Activated CD8-positive, alpha-beta T cell treated with anti-CD3 and anti-CD28 coated beads for 36 hours (primary cell): ENCODE results near the gene MOV10. TPM values are rescaled to one million over a fixed set of nuclear protein-coding genes. Genes with fewer than 3 reads are reported as not detected.
A peak's percentile ranks its signal among the peaks of the same experiment; 100 is the strongest.
"Not testable (repeated sequence)": the region's sequence is repeated elsewhere in the genome, so short reads cannot be mapped to it uniquely, and the experiment has no call there.

ENCODE experiments used
- ATAC-seq: fragments of 200-7000 bp; cut with Tn5 transposase; one replicate; pipeline ENCODE4 v1.10.0; 2021; ENCODE audit warnings: mild to moderate bottlenecking, moderate library complexity
- CTCF ChIA-PET: fragments of 350-600 bp; sonication (Branson Sonifier 250); formaldehyde crosslinking; loops from one replicate; lab custom pipeline; 2021; ENCODE audit warnings: antibody characterized with exemption; lab: Charles Lee
- POLR2A ChIA-PET: fragments of 350-600 bp; sonication (Branson Sonifier 250); formaldehyde crosslinking; loops from one replicate; lab custom pipeline; 2021; ENCODE audit warnings: antibody characterized with exemption; lab: Charles Lee
- DNase-seq: peaks from one replicate; pipeline ENCODE4 v3.0.0-alpha.2; 2020
- H3K27ac Mint-ChIP-seq: one replicate; pipeline ENCODE4 v1.8.0; 2021; ENCODE audit warnings: mild to moderate bottlenecking, mixed read lengths
- H3K27me3 Mint-ChIP-seq: one replicate; pipeline ENCODE4 v1.8.0; 2021; ENCODE audit warnings: mixed read lengths
- H3K36me3 Mint-ChIP-seq: one replicate; pipeline ENCODE4 v1.8.0; 2021; ENCODE audit warnings: low read depth, mixed read lengths
- H3K4me1 Mint-ChIP-seq: one replicate; pipeline ENCODE4 v1.8.0; 2021; ENCODE audit warnings: low read depth, mixed read lengths
- H3K4me3 Mint-ChIP-seq: one replicate; pipeline ENCODE4 v1.8.0; 2021; ENCODE audit warnings: mild to moderate bottlenecking, moderate library complexity, mixed read lengths
- H3K9me3 Mint-ChIP-seq: one replicate; pipeline ENCODE4 v1.8.0; 2021; ENCODE audit warnings: mixed read lengths
- intact Hi-C: fragments of 100-400 bp; cut with micrococcal nuclease; formaldehyde crosslinking; loops from one replicate; pipeline ENCODE4 v1.10.0; 2022
- total RNA-seq, 2 experiments: library from RNA; stranded (reverse); gene quantifications; one replicate each; pipeline ENCODE4 v1.2.3, GENCODE V29; 2021
- TF ChIP-seq, protein P1 (sequence below): fragments of 200-600 bp; IDR thresholded peaks from one replicate; pipeline ENCODE4 v1.8.0; 2022; ENCODE audit warnings: antibody characterized with exemption, mild to moderate bottlenecking

The MOV10 gene
- total RNA-seq, 2 experiments from 2014 or later, result 77.2 to 78.5 TPM

DNA sequence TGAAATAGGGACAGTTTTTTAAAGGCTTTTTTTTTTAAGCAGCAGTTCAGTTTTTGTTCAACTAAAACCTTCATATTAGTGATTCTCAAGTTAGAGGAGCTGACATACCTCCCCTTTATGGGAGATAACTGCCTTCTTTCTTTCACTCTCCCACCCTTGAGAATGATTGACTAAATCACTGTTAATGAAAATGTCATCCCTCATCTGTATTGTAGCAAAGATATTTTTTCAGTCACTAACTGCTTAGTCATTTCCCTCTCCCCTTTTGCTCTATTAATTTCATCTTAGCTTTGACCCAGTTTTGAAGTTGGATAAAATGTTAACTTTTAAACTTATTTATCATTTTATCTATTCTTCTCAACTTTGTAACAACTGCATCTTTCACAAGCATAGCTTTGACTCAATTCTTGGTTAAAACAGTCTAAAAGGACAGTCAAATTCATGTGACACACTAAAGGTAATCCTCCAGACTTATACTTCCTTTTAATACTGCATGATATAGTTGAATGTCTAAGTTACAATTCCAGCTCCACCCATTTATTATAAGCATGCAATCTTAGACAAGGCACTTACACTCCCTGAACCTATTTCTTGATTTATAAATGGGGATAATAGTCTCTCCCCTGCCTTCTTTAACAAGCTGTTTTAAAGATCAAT lies 37.7 kb upstream of the MOV10 start:
- CTCF ChIA-PET, result interaction anchor here (1.0 to 2.1 kb wide), 6 partner anchors 33 to 135 kb away, joined by 3 to 7 read pairs (median 4); partner anchors contain the start of gene MOV10
- TF ChIP-seq, protein P1, sequence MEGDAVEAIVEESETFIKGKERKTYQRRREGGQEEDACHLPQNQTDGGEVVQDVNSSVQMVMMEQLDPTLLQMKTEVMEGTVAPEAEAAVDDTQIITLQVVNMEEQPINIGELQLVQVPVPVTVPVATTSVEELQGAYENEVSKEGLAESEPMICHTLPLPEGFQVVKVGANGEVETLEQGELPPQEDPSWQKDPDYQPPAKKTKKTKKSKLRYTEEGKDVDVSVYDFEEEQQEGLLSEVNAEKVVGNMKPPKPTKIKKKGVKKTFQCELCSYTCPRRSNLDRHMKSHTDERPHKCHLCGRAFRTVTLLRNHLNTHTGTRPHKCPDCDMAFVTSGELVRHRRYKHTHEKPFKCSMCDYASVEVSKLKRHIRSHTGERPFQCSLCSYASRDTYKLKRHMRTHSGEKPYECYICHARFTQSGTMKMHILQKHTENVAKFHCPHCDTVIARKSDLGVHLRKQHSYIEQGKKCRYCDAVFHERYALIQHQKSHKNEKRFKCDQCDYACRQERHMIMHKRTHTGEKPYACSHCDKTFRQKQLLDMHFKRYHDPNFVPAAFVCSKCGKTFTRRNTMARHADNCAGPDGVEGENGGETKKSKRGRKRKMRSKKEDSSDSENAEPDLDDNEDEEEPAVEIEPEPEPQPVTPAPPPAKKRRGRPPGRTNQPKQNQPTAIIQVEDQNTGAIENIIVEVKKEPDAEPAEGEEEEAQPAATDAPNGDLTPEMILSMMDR, result no peak
- POLR2A ChIA-PET, result interaction anchor here (0.7 to 4.9 kb wide), 9 partner anchors 9 to 68 kb away, joined by 3 to 29 read pairs (median 4); partner anchors contain the start of genes CAPZA1 and ST7L
- peak; percentile 54 for ATAC-seq
- Mint-ChIP-seq H3K27me3 (no peaks in the 10 kb centered on the region), H3K4me1 (peaks cover 54% of the 10 kb centered on the region), H3K36me3 (peaks cover 35% of the 10 kb centered on the region), H3K27ac (peak overlapping the region; percentile 73), H3K4me3 (no peak overlapping the region), H3K9me3 (no peaks in the 10 kb centered on the region)
- no peak for DNase-seq
- intact Hi-C loops, result no loop called here

DNA sequence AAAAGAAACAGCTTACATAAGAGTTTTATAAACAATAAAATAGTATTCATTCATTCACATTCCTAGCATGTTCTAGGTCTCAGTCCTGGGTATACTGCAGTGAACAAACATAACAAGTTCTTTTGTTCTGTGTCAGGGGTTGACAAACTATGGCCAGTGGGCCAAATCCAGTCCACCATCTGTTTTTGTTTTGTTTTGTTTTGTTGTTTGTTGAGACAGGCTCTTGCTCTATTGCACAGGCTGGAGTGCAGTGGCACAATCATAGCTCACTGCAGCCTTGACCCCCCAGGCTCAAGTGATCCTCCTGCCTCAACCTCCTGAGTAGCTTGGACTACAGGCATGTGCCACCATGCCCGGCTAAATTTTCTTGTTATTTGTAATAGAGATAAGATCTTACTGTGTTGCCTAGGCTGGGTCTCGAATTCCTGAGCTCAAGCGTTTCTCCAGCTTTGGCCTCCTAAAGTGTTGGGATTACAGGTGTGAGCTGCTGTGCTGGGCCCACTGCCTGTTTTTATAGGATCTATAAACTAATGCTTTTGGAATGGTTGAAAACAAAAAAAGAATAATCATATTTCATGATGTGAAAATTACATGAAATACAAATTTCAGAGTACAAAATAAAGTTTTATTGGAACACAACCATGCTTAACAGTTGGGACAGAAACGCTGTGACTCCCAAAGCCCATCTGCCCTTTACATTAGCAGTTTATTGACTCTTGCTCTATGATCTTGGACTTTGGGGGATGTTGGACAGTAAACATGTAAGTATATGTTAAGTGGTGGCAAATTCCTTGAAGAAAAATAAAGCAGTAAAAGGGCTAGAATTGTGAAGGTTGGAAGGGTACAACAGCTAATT lies 37.0 kb upstream of the MOV10 start:
- H3K27ac Mint-ChIP-seq, result peak overlapping the region; percentile 73
- DNase-seq (no peak), ATAC-seq (no peak)
- peaks cover 53% of the 10 kb centered on the region for H3K4me1 Mint-ChIP-seq
- CTCF ChIA-PET, result interaction anchor here (0.7 to 2.1 kb wide), 5 partner anchors 32 to 135 kb away, joined by 3 to 7 read pairs (median 3); a partner anchor contains a TSS
- TF ChIP-seq, protein P1, result no peak
- H3K27me3 Mint-ChIP-seq, result no peaks in the 10 kb centered on the region
- intact Hi-C loops, result no loop called here
- no peaks in the 10 kb centered on the region for H3K9me3 Mint-ChIP-seq
- POLR2A ChIA-PET, result interaction anchor here (0.6 to 4.9 kb wide), 7 partner anchors 10 to 67 kb away, joined by 3 to 29 read pairs (median 4); partner anchors contain the start of genes CAPZA1 and ST7L
- H3K4me3 Mint-ChIP-seq, result no peak overlapping the region
- peaks cover 34% of the 10 kb centered on the region for H3K36me3 Mint-ChIP-seq

DNA sequence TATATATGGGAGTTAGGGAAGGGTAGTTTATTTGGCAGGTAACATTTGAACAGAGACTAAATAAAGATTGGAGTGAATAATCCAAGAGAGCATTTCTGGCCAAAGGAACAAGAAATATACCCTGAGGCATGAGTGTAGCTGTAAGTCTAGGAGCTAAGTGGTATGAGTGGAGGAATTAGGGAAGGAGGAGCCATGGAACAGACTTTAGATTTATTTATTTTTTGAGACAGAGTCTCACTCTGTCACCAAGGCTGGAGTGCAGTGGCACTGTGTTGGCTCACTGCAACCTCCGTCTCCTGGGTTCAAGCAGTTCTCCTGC lies 36.4 kb upstream of the MOV10 start:
- Mint-ChIP-seq H3K36me3 (peaks cover 35% of the 10 kb centered on the region), H3K27me3 (no peaks in the 10 kb centered on the region), H3K9me3 (no peaks in the 10 kb centered on the region), H3K4me3 (no peak overlapping the region), H3K27ac (no peak overlapping the region), H3K4me1 (peaks cover 51% of the 10 kb centered on the region)
- TF ChIP-seq, protein P1, result no peak
- POLR2A ChIA-PET, result interaction anchor here (0.6 kb wide), 1 partner anchor 11 kb away, joined by 3 read pairs; no protein-coding TSS in a partner anchor
- DNase-seq (no peak), ATAC-seq (no peak)
- intact Hi-C loops, result no loop called here
- CTCF ChIA-PET, result interaction anchor here (0.6 kb wide), 1 partner anchor 266 kb away, joined by 4 read pairs; no protein-coding TSS in a partner anchor

DNA sequence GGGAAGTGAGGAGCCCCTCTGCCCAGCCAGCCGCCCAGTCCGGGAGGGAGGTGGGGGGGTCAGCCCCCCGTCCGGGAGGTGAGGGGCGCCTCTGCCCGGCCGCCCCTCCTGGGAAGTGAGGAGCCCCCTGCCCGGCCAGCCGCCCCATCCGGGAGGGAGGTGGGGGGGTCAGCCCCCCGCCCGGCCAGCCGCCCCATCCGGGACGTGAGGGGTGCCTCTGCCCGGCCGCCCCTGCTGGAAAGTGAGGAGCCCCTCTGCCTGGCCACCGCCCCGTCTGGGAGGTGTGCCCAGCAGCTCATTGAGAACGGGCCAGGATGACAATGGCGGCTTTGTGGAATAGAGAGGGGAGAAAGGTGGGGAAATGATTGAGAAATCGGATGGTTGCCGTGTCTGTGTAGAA lies 34.0 kb upstream of the MOV10 start:
- CTCF ChIA-PET, H3K9me3 Mint-ChIP-seq, POLR2A ChIA-PET, intact Hi-C loops, ATAC-seq, H3K27me3 Mint-ChIP-seq, H3K4me3 Mint-ChIP-seq, DNase-seq, H3K27ac Mint-ChIP-seq: not testable (repeated sequence)
- H3K4me1 Mint-ChIP-seq, result peaks cover 44% of the 10 kb centered on the region
- H3K36me3 Mint-ChIP-seq, result peaks cover 36% of the 10 kb centered on the region

DNA sequence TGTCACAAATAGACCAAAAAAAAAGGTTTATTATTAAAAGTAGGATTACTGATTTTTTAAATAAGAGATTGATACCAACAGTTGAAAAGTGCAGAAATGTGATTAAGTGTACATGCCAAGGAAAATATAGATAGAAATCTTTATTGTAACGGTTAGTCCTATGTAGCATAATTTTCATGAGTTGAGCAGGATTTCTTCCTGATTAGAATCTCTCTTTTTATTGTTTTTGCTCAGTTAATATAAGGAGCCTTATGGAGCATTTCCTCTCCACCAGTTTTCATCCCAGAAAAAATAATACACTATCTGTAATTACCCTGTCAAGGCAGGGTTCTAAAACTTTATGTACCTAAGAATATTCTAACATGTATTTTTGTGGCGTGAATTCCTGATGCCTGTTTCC lies 31.4 kb upstream of the MOV10 start:
- POLR2A ChIA-PET, result interaction anchor here (0.8 to 1.3 kb wide), 3 partner anchors 17 to 24 kb away, joined by 3 read pairs; partner anchors contain the start of gene ST7L
- intact Hi-C loops, result no loop called here
- no peaks in the 10 kb centered on the region for H3K27me3 Mint-ChIP-seq
- H3K9me3 Mint-ChIP-seq, result no peaks in the 10 kb centered on the region
- H3K27ac Mint-ChIP-seq, result peak overlapping the region; percentile 27
- TF ChIP-seq, protein P1, result no peak
- peaks cover 42% of the 10 kb centered on the region for H3K4me1 Mint-ChIP-seq
- ATAC-seq (no peak), DNase-seq (no peak)
- H3K36me3 Mint-ChIP-seq, result peaks cover 47% of the 10 kb centered on the region
- no peak overlapping the region for H3K4me3 Mint-ChIP-seq
- CTCF ChIA-PET, result interaction anchor here (1.4 kb wide), 1 partner anchor 71 kb away, joined by 3 read pairs; no protein-coding TSS in a partner anchor
